ENCODE measurements around the gene UBASH3A.

UBASH3A gene

GRCh38 chr21:42413093-42413492, 9.4 kb downstream of the UBASH3A start:
- DNase-seq: no peak

- DNase-seq: no peak
Observed at GRCh38 chr21:42413500-42413899, 9.8 kb downstream of the UBASH3A start.

GRCh38 chr21:42414066-42414465, 10.4 kb downstream of the UBASH3A start:
- no peak for DNase-seq

DNA sequence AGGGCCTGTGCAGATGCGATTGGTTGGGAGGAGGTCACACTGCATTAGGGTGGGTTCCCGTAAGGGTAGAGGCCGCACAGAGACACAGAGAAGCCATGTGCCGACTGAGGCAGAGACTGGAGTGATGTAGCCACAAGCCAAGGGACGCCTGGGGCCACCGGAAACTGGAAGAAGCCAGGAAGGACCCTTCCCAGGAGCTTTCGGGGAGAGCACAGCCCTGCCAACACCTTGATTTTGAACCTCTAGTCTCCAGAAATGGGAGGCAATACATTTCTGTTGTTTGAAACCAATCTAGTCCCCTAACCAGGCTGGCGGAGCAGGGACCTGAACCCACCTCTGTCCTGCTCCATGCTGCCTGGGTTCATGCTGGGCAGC, 10.8 kb downstream of the UBASH3A start:
- no peak for DNase-seq

DNA sequence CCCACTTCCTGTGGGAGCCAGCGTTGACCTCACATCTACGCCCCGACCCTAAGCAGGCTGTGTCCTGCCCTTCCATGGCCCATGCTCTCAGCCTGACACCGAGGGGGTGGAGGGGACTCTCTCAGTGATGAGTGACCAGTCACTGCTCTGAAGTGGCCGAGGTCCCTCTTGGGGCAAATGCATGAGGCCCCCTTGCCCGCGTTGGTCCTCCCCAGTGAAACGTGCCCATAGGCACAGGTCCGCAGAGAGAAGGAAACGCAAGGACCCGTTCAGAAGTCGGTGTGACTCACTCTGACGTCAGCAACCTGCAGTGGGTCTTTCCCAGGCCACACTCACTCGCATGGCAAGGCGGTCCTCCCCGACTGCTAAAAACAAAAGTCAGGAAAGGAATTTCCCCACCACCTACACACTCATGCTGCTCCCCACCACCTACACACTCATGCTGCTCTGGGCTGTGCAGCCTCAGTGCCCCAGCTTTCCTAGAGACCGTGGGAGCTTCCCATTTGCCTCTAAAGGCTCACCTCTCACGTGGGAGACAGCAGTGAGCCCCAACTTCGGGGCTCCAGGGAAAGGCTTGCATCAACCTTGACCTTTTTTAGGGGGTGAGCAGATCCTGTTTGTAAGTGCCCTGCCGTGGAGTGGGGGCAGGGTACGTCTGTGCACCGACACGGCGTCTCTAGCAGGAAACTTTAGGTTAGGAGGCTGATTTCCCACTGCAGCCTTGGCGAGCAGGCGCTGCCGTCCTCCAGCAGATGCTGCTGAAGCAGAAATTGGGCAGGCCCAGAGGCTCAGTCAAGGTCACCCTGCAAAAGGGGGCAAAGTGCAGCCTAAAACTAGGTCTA, 11.4 kb downstream of the UBASH3A start:
- DNase-seq: no peak

DNA sequence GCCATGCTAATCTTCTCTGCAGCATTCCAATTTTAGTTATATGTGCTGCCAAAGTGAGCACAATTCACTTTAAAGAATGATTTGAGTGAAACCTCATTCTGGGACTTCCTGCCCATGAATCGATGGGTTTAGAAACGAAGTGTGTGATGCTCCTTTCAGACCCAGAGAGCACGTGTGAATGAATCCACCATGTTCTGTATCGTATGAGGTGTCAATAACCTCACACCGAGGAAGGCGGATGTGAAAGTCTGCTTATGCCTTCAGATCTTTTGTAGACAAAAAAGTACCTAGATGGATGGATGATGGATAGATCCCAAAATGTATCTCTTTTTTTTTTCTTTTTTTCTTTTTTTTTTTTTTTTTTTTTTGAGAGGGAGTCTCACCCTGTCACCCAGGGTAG, 13.8 kb downstream of the UBASH3A start:
- DNase-seq: no peak

DNA sequence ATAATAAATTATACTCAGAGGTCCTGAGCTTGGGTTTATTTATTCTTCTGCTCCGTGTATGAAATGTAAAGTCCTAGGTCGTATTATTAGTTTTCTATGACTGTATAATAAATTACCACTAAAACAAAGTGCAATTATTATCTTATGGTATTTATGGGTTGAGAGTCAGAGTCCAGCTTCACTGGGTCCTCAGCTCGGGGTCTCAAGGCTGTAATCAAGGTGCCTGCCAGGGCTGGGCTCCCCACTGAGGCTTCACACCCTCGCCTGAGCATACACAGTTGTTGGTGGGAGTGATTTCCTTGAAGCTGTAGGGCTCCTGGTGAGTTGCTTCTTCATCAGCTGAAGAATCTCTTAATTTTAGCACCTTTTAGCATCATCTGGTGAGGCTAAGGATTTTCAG, 15.2 kb downstream of the UBASH3A start:
- DNase-seq: no peak

- DNase-seq: no peak
Observed at GRCh38 chr21:42419845-42420244, 16.1 kb downstream of the UBASH3A start.

DNA sequence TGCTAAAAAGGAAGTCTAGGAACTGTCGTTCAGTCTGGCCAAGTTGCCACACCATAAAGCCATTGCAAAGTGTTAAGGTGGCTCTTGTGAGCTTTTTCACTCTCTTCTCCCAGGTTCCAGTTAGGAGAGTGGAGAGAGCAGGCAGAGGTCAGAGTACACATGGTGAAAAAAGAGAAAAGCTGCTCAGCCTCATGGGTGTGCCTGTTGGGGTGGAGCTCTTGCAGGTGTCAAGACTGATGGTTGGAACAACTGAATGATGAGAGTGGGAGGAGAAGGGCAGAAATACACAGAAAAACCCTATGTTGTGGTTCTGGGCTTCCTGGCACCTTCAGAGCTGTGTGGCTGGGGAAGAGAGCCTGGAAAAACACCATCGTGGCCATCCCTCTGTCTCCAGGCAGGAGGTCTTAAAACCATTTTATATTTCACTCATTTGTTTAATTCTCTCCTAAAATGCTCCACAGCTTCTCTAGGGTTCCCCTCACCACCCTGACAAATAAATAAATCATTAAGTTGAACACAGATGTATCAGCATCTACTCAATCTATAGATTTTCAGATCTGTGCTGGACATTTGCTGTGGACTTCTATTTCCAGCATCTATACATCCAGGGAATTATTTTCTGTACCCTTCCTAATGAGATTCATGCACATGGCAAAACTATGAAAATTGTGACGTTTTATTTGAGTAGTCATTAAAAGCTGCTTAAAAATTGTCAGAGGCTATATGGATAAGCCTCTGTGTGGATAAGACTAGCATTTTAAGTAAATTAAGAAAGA, 17.5 kb downstream of the UBASH3A start:
- DNase-seq: no peak

DNA sequence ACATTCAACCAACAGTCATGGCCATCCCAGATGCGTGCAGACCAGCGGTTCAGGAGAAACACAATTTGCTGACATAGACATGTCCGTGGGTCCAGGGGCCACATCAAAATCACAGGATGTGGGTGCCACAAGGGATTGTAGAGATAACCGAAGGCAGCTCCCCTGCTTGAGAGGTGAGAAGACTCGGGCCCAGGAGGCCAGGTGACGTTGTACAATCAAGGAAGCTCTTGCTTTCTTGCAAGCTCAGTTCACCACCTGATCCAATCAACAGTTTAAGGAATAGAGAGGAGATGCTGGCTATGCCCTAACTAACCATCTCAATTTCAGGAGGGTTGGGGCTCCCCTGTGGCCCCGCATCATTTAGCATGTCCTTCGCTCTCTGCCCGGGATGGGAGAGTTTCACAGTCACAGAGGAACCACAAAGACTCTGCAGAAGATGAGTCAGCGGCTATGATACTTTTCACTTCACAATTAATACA, 19.5 kb downstream of the UBASH3A start:
- DNase-seq: no peak

DNA sequence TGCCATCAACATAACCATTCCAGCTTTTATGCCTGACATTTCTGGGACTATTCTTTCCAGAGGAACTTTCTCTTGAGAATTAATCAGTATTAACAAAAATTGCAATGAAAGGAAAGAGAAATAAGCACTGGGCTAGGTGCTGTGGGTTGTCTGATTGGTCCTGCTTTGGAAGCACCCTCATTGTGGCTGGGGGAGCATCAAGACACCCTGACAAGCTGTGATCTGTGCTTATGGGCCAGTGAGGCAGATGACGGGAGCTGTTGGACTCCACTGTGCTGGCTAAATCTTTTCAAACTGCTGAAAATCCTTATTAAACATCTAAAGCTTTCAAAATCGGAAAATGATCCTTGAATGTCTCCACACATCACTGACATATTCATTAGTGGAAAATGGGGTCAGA, 20.0 kb downstream of the UBASH3A start:
- no peak for DNase-seq

DNA sequence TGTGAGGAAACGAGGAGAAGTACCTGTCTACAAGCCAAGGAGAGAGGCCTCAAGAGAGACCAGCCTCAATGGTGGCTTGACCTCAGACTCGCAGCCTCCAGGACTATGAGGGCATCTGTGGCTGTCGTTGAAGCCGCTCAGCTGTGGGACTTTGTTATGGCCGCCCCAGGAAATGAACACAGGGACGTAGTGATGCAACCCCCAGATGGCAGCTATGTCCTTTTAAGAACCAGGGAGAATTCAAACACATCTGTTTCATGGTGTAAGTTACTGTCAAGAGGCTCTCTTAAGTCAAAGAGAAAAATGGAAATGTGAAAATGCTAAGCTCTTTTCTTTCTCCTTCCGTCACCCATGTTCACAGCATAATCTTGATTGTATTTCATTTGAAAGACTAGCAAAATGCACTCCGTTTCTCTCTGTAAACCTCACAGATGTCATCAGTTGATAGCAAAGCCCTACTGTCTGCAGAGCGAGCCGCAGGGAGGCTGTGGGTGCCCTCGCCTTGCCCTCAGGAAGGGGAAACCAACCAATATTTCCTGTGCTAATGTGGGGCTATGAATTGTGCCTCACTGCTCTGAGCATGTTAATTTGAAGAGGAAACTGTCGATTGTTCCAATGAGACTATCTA, 21.3 kb downstream of the UBASH3A start:
- no peak for DNase-seq

- DNase-seq: no peak
Observed at GRCh38 chr21:42425591-42425990, 21.9 kb downstream of the UBASH3A start.

GRCh38 chr21:42426424-42426823, 22.7 kb downstream of the UBASH3A start:
- no peak for DNase-seq

- no peak for DNase-seq
Observed at GRCh38 chr21:42426876-42427480, 23.3 kb downstream of the UBASH3A start.

DNA sequence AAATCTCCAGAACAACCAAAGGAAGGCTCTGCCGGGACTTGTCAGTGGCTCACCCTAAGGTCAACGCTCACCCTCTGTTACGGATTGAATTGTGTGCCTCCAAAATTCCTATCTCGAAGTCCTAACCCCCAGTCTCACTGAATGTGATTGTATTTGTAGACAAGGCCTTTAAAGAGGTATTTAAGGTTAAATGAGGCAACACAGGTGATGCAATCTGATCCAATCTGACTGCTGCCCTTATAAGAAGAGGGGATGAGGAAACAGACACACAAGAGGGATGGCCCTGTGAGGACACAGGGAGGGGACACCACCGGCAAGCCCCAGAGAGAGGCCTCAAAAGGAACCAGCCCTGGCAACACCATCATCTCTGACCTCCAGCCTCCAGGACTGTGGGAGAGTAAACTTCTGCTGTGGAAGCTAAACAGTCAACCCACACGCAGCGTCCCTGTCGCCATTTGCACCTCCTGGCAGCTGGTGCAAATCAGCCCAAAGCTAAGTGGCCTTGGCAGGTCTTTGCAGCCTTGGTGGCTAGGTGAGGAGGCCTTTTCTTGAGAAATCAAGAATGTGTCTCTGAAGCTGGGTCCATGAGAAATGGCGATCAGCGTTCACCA, 24.2 kb downstream of the UBASH3A start:
- DNase-seq: no peak

GRCh38 chr21:42429021-42429420, 25.3 kb downstream of the UBASH3A start:
- DNase-seq: no peak

DNA sequence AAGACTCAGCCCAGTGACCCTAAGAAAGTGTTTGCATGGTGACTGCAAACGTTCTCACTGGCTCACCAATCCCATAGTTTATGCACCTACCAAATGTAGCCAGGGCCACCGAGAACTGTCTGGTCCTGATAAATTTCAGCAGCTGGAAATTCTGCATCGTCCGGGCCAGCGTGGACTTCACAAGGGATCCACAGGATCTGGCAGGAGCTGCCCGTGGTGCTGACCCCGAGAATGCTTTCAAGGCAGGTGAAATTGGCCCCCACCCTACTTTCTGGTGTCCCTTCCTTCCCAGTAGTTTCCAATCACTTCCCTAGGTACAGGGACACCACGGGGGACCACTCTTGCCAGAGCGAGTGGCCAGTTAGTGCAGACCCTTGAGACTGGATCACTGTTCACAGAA, 26.2 kb downstream of the UBASH3A start:
- no peak for DNase-seq

- no peak for DNase-seq
Observed at GRCh38 chr21:42430521-42430920, 26.8 kb downstream of the UBASH3A start.

- DNase-seq: no peak
Observed at GRCh38 chr21:42431196-42431595, 27.5 kb downstream of the UBASH3A start.

DNA sequence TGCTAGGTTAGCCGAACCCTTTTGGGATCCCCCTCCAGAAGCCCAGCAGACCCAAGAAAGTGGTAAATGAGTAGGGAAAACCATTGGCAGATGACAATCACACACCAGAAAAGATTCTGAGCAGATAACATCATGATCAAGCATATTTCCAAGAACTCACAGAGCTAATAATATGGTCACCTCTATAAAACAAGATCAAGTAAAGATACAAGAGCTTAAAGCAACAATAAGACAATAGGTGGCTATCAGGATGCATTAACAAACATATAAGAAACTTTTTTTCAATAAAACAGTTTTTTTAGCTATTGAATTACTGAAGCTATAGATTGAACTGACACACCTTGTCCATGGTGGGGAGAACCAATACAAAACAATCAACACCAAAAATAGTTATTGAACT, 29.0 kb downstream of the UBASH3A start:
- no peak for DNase-seq

- DNase-seq: no peak
Observed at GRCh38 chr21:42433946-42434551, 30.3 kb downstream of the UBASH3A start.

All from NCI-H2227 treated with DMSO at 0.1 percent for 48 hours (cell line).